Measurements from ENCODE around the gene CRYL1. TPM values are rescaled to one million over a fixed set of nuclear protein-coding genes. Genes with fewer than 3 reads are reported as not detected.

Gene CRYL1
- total and polyA plus RNA-seq, 9 of the 15 experiments (the other 6 are each of a cell fraction or from before 2014, with no cell fraction given) = 1.0 to 6.9 (median 2.4) TPM

GRCh38 chr13:20525144-20525600 lies 485 bp downstream of the CRYL1 start (continued):
- TF ChIP-seq ZBTB40 (IDR thresholded peaks at IDR 0.05) (no peak), ZBTB40 (CRISPR knock-in tag; IDR thresholded peaks at IDR 0.05) (no peak), NCOA4 (IDR thresholded peaks at IDR 0.05; ENCODE audit: partially characterized antibody) (no peak), ESRRA (IDR thresholded peaks at IDR 0.05; ENCODE audit: borderline replicate concordance, low read depth) (peak; percentile 64), ZZZ3 (IDR thresholded peaks at IDR 0.05) (no peak), CHD1 (IDR thresholded peaks at IDR 0.05; ENCODE audit: low read length) (peak; percentile 68), HLTF (IDR thresholded peaks at IDR 0.05) (no peak)

Measured in K562 (cell line).